GM18520 (cell line): ENCODE measurements around the gene EHMT1.

Experiments
- ATAC-seq: cut with Tn5 transposase; IDR thresholded peaks from one replicate; pipeline ENCODE4 v1.9.1; 2021; ENCODE audit not compliant: unreplicated experiment

The EHMT1 gene

GRCh38 chr9:137643921-137644320 is 25.1 kb downstream of the EHMT1 start:
- ATAC-seq: no peak

- no peak for ATAC-seq
These were observed 26.4 kb downstream of the EHMT1 start for GRCh38 chr9:137645211-137645610.

GRCh38 chr9:137646341-137646740 is 27.5 kb downstream of the EHMT1 start:
- no peak for ATAC-seq

- no peak for ATAC-seq
These were observed 28.4 kb downstream of the EHMT1 start for GRCh38 chr9:137647096-137647714.

- no peak for ATAC-seq
These were observed 29.6 kb downstream of the EHMT1 start for GRCh38 chr9:137648396-137648795.

- no peak for ATAC-seq
These were observed 30.7 kb downstream of the EHMT1 start for GRCh38 chr9:137649553-137649952.

- no peak for ATAC-seq
These were observed 31.5 kb downstream of the EHMT1 start for GRCh38 chr9:137650259-137650658.

GRCh38 chr9:137650779-137651178 is 32.0 kb downstream of the EHMT1 start:
- no peak for ATAC-seq

- ATAC-seq: no peak
These were observed 37.6 kb downstream of the EHMT1 start for GRCh38 chr9:137656416-137656815.

GRCh38 chr9:137657606-137658005 is 38.8 kb downstream of the EHMT1 start:
- ATAC-seq: no peak

GRCh38 chr9:137658781-137659180 is 40.0 kb downstream of the EHMT1 start:
- ATAC-seq: no peak

GRCh38 chr9:137660144-137660543 is 41.3 kb downstream of the EHMT1 start:
- ATAC-seq: no peak

- ATAC-seq: no peak
These were observed 44.8 kb downstream of the EHMT1 start for GRCh38 chr9:137663584-137663983.

- no peak for ATAC-seq
These were observed 45.9 kb downstream of the EHMT1 start for GRCh38 chr9:137664676-137665075.

- ATAC-seq: no peak
These were observed 46.4 kb downstream of the EHMT1 start for GRCh38 chr9:137665226-137665625.

- ATAC-seq: no peak
These were observed 47.1 kb downstream of the EHMT1 start for GRCh38 chr9:137665697-137666512.

- ATAC-seq: no peak
These were observed 47.7 kb downstream of the EHMT1 start for GRCh38 chr9:137666513-137666822.

- ATAC-seq: no peak
These were observed 48.3 kb downstream of the EHMT1 start for GRCh38 chr9:137666955-137667670.

GRCh38 chr9:137668203-137668602 is 49.4 kb downstream of the EHMT1 start:
- no peak for ATAC-seq

GRCh38 chr9:137669261-137669672 is 50.5 kb downstream of the EHMT1 start:
- ATAC-seq: no peak

- no peak for ATAC-seq
These were observed 51.8 kb downstream of the EHMT1 start for GRCh38 chr9:137670391-137671195.
